Fibroblast of skin of back (primary cell): ENCODE results near the gene ZHX3.
A peak's percentile ranks its signal among the peaks of the same experiment; 100 is the strongest.

Experiments
- DNase-seq: peaks from one replicate; pipeline ENCODE4 v3.0.0-alpha.2; 2013

ZHX3 gene

GRCh38 chr20:41290804-41291389, 26.6 kb downstream of the ZHX3 start:
- no peak for DNase-seq

- peak; percentile 80 for DNase-seq
These were observed 30.2 kb downstream of the ZHX3 start for GRCh38 chr20:41287327-41287726.

- DNase-seq, result no peak
These were observed 31.2 kb downstream of the ZHX3 start for GRCh38 chr20:41286240-41286851.

GRCh38 chr20:41279546-41280225, 37.8 kb downstream of the ZHX3 start:
- DNase-seq, result no peak

- DNase-seq, result no peak
These were observed 38.6 kb downstream of the ZHX3 start for GRCh38 chr20:41278936-41279335.

- no peak for DNase-seq
These were observed 40.5 kb downstream of the ZHX3 start for GRCh38 chr20:41277049-41277448.

GRCh38 chr20:41276317-41276751, 41.2 kb downstream of the ZHX3 start:
- no peak for DNase-seq

GRCh38 chr20:41275301-41275731, 42.2 kb downstream of the ZHX3 start:
- DNase-seq, result peak; percentile 50

GRCh38 chr20:41274152-41274551, 43.4 kb downstream of the ZHX3 start:
- DNase-seq, result no peak

- DNase-seq, result no peak
These were observed 44.1 kb downstream of the ZHX3 start for GRCh38 chr20:41273445-41273844.

GRCh38 chr20:41272339-41272738, 45.2 kb downstream of the ZHX3 start:
- no peak for DNase-seq

- DNase-seq, result no peak
These were observed 48.4 kb downstream of the ZHX3 start for GRCh38 chr20:41268917-41269652.

GRCh38 chr20:41268402-41268801, 49.1 kb downstream of the ZHX3 start:
- no peak for DNase-seq

- no peak for DNase-seq
These were observed 51.6 kb downstream of the ZHX3 start for GRCh38 chr20:41265938-41266337.

GRCh38 chr20:41264819-41265218, 52.7 kb downstream of the ZHX3 start:
- DNase-seq, result no peak

- DNase-seq, result no peak
These were observed 55.5 kb downstream of the ZHX3 start for GRCh38 chr20:41261790-41262717.

- DNase-seq, result no peak
These were observed 56.3 kb downstream of the ZHX3 start for GRCh38 chr20:41261260-41261659.

- no peak for DNase-seq
These were observed 56.8 kb downstream of the ZHX3 start for GRCh38 chr20:41260734-41261220.

GRCh38 chr20:41259309-41259708, 58.2 kb downstream of the ZHX3 start:
- DNase-seq, result no peak

GRCh38 chr20:41258474-41258873, 59.1 kb downstream of the ZHX3 start:
- DNase-seq, result no peak

- DNase-seq, result no peak
These were observed 61.0 kb downstream of the ZHX3 start for GRCh38 chr20:41256516-41256915.

GRCh38 chr20:41255655-41256054, 61.9 kb downstream of the ZHX3 start:
- no peak for DNase-seq
